GM12878 (cell line): ENCODE results near the gene AANAT. TPM values are rescaled to one million over a fixed set of nuclear protein-coding genes. Genes with fewer than 3 reads are reported as not detected.

Experiments used
- ATAC-seq: fragments of 200-7000 bp; cut with Tn5 transposase; 3 replicates; pipeline ENCODE4 v1.9.1; 2020; ENCODE audit warnings: mild to moderate bottlenecking, moderate library complexity
- BruUV-seq: library from RNA; stranded (reverse); fragments of 400-500 nt; replicated peaks from 2 replicates; lab custom pipeline; 2021; lab: Mats Ljungman, UMichigan
- CTCF ChIA-PET: fragments of 300-600 bp; sonication (Branson Sonifier 250); formaldehyde crosslinking; extraction: SDS; loops from one replicate; lab custom pipeline; 2021; ENCODE audit warnings: inconsistent platforms; lab: Yijun Ruan, JAX
- POLR2A ChIA-PET: fragments of 350-600 bp; formaldehyde crosslinking; extraction: SDS; loops from one replicate; lab custom pipeline; 2021; ENCODE audit warnings: inconsistent platforms; lab: Charles Lee
- RAD21 ChIA-PET: fragments of 300-600 bp; sonication (Branson Sonifier 250); formaldehyde crosslinking; loops from one replicate; lab custom pipeline; 2023; ENCODE audit warnings: antibody characterized with exemption; ENCODE audit not compliant: unreplicated experiment; lab: Charles Lee
- SMC1A ChIA-PET: fragments of 300-600 bp; sonication (Branson Sonifier 250); formaldehyde crosslinking; loops from one replicate; lab custom pipeline; 2023; ENCODE audit not compliant: unreplicated experiment, uncharacterized antibody; lab: Charles Lee
- DNase-seq: peaks from one replicate; pipeline ENCODE4 v3.0.0-alpha.2; 2011; ENCODE audit warnings: low read depth, low spot score
- FAIRE-seq: peaks from 3 replicates; lab custom pipeline; 2011; peaks lifted over from hg19 to GRCh38; lab: Jason Lieb, UNC
- H2AFZ ChIP-seq: 2 replicates; pipeline ENCODE4 v1.6.0; 2011; ENCODE audit warnings: low read depth, low read length, control low read depth; ENCODE audit not compliant: control insufficient read depth
- H3K27ac ChIP-seq: 2 replicates; pipeline ENCODE4 v1.5.1; 2011; ENCODE audit warnings: control low read depth; ENCODE audit not compliant: control insufficient read depth, insufficient read depth
- H3K27me3 ChIP-seq, 2 experiments: replicated peaks in 1 of 2; 2 replicates each; pipeline versions ENCODE4 v1.6.0 to v1.6.1; 2011; ENCODE audit warnings: low read length in 1 of 2; ENCODE audit not compliant: control insufficient read depth in 2 of 2, insufficient read depth in 2 of 2
- H3K36me3 ChIP-seq, 2 experiments: 2 replicates each; pipeline ENCODE4 v1.5.1; 2011; ENCODE audit warnings: low read length in 1 of 2; ENCODE audit not compliant: control insufficient read depth in 2 of 2, insufficient read depth in 2 of 2
- H3K4me1 ChIP-seq: 2 replicates; pipeline ENCODE4 v1.6.1; 2011; ENCODE audit warnings: mild to moderate bottlenecking, low read length, moderate library complexity, mixed read lengths; ENCODE audit not compliant: control insufficient read depth, insufficient read depth
- H3K4me2 ChIP-seq: 2 replicates; pipeline ENCODE4 v1.6.0; 2011; ENCODE audit warnings: control low read depth; ENCODE audit not compliant: control insufficient read depth, insufficient read depth
- H3K4me3 ChIP-seq: fragments of 200-600 bp; sonication (generic); 2 replicates; pipeline ENCODE4 v1.5.1; 2016
- H3K79me2 ChIP-seq: 2 replicates; pipeline ENCODE4 v1.6.0; 2011; ENCODE audit warnings: low read length; ENCODE audit not compliant: control insufficient read depth, insufficient read depth
- H3K9ac ChIP-seq: 2 replicates; pipeline ENCODE4 v1.8.0; 2011; ENCODE audit warnings: low read length, control low read depth, mixed read lengths; ENCODE audit not compliant: control insufficient read depth, insufficient read depth
- H3K9me3 ChIP-seq: replicated peaks from 3 replicates; pipeline ENCODE4 v1.5.1; 2011; ENCODE audit warnings: mild to moderate bottlenecking, low read length; ENCODE audit not compliant: control insufficient read depth, insufficient read depth
- H4K20me1 ChIP-seq: 2 replicates; pipeline ENCODE4 v1.6.0; 2011; ENCODE audit not compliant: control insufficient read depth, insufficient read depth
- EP300 ChIP-seq, 2 experiments: fragments of 150-350 bp in 1 of 2; IDR thresholded peaks; 2 replicates each; pipeline ENCODE4 v1.6.1; 2011 to 2012; ENCODE audit warnings: low read depth in 2 of 2, low read length in 2 of 2, borderline replicate concordance in 1 of 2, improper control_type of control experiment in 1 of 2, inconsistent platforms in 1 of 2; ENCODE audit not compliant: control insufficient read depth in 1 of 2
- ESRRA ChIP-seq: IDR thresholded peaks from 2 replicates; pipeline ENCODE4 v1.6.1; 2012; ENCODE audit warnings: mild to moderate bottlenecking, low read length, improper control_type of control experiment
- HDAC2 ChIP-seq: fragments of 200-600 bp; sonication (generic); IDR thresholded peaks from 2 replicates; pipeline ENCODE4 v1.6.1; 2017
- IKZF1 ChIP-seq: fragments of 450-650 bp; conservative IDR thresholded peaks from 2 replicates; pipeline ENCODE4 v1.6.1; 2017; ENCODE audit warnings: antibody characterized with exemption, mild to moderate bottlenecking
- SMAD5 ChIP-seq: IDR thresholded peaks from 2 replicates; pipeline ENCODE4 v1.6.1; 2016; ENCODE audit warnings: antibody characterized with exemption, low read depth
- YY1 ChIP-seq: IDR thresholded peaks from 2 replicates; pipeline ENCODE4 v1.6.1; 2011; ENCODE audit warnings: low read depth, mild to moderate bottlenecking, low read length
- ZNF622 ChIP-seq: fragments of 450-650 bp; IDR thresholded peaks from 2 replicates; pipeline ENCODE4 v1.6.1; 2017; ENCODE audit warnings: mild to moderate bottlenecking, inconsistent platforms
- ZNF687 ChIP-seq: fragments of 450-650 bp; IDR thresholded peaks from 2 replicates; pipeline ENCODE4 v1.6.1; 2017; ENCODE audit warnings: mild to moderate bottlenecking, moderate library complexity
- WGBS: methylation state at CpG from one replicate; pipeline ENCODE4 v1.1.6; 2016; ENCODE audit warnings: low lambda C conversion rate; ENCODE audit not compliant: insufficient replicate concordance, insufficient coverage; ENCODE audit errors: missing lambda C conversion rate; 5-methylcytosine and 5-hydroxymethylcytosine counted together
- in situ Hi-C: fragments of 300-500 bp; cut with MboI; formaldehyde crosslinking; loops from 9 replicates; pipeline ENCODE4 v1.14.3; 2018; ENCODE audit warnings: mixed read lengths
- intact Hi-C: fragments of 100-400 bp; cut with micrococcal nuclease; formaldehyde crosslinking; loops from one replicate; pipeline ENCODE4 v1.14.2; 2022; ENCODE audit not compliant: unreplicated experiment
- polyA plus RNA-seq, 11 experiments: library from polyadenylated mRNA; depleted of rRNA in 4 of 11; unstranded in 6 of 11; stranded (reverse) in 5 of 11; fragments of >200 nt; fragmentation: Nextera tagmentation in 4 of 11; fragmentation: Illumina TruSeq in 1 of 11; extraction: Ambion mirVana in 4 of 11; extraction: Trizol in 1 of 11; gene quantifications; 1 replicate in 1 of 11; 2 replicates in 10 of 11; pipeline versions ENCODE4 v1.2.1 to v1.2.3, GENCODE V29; 2011 to 2016; ENCODE audit warnings: inconsistent platforms in 2 of 11, missing spikeins in 2 of 11, low read depth in 1 of 11
- total RNA-seq, 4 experiments: library from RNA; depleted of rRNA in 3 of 4; stranded (reverse); fragments of >200 nt in 3 of 4; fragmentation: Illumina TruSeq in 1 of 4; extraction: Trizol in 1 of 4; gene quantifications; 2 replicates each; pipeline versions ENCODE4 v1.2.1 to v1.2.3, GENCODE V29; 2013 to 2021
- TF ChIP-seq, protein P1 (sequence below): IDR thresholded peaks from 2 replicates; pipeline ENCODE4 v1.6.1; 2012; ENCODE audit warnings: improper control_type of control experiment, low read depth, low read length; ENCODE audit not compliant: insufficient replicate concordance
- TF ChIP-seq, protein P2 (sequence below): IDR thresholded peaks from 2 replicates; pipeline ENCODE4 v1.6.1; 2012; ENCODE audit warnings: low read depth, low read length, improper control_type of control experiment

AANAT gene
- total and polyA plus RNA-seq, 10 of the 15 experiments (the other 5 are each of a cell fraction or from before 2014, with no cell fraction given): 0.23 TPM; not detected in 9

- TF ChIP-seq EP300 (IDR thresholded peaks at IDR 0.05; ENCODE audit: borderline replicate concordance in 1 of 2, control insufficient read depth in 1 of 2, low read depth in 2 of 2, low read length in 2 of 2) (no peak), ZNF622 (no peak)
- TF ChIP-seq, protein P1, sequence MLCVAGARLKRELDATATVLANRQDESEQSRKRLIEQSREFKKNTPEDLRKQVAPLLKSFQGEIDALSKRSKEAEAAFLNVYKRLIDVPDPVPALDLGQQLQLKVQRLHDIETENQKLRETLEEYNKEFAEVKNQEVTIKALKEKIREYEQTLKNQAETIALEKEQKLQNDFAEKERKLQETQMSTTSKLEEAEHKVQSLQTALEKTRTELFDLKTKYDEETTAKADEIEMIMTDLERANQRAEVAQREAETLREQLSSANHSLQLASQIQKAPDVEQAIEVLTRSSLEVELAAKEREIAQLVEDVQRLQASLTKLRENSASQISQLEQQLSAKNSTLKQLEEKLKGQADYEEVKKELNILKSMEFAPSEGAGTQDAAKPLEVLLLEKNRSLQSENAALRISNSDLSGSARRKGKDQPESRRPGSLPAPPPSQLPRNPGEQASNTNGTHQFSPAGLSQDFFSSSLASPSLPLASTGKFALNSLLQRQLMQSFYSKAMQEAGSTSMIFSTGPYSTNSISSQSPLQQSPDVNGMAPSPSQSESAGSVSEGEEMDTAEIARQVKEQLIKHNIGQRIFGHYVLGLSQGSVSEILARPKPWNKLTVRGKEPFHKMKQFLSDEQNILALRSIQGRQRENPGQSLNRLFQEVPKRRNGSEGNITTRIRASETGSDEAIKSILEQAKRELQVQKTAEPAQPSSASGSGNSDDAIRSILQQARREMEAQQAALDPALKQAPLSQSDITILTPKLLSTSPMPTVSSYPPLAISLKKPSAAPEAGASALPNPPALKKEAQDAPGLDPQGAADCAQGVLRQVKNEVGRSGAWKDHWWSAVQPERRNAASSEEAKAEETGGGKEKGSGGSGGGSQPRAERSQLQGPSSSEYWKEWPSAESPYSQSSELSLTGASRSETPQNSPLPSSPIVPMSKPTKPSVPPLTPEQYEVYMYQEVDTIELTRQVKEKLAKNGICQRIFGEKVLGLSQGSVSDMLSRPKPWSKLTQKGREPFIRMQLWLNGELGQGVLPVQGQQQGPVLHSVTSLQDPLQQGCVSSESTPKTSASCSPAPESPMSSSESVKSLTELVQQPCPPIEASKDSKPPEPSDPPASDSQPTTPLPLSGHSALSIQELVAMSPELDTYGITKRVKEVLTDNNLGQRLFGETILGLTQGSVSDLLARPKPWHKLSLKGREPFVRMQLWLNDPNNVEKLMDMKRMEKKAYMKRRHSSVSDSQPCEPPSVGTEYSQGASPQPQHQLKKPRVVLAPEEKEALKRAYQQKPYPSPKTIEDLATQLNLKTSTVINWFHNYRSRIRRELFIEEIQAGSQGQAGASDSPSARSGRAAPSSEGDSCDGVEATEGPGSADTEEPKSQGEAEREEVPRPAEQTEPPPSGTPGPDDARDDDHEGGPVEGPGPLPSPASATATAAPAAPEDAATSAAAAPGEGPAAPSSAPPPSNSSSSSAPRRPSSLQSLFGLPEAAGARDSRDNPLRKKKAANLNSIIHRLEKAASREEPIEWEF: no peak
- TF ChIP-seq, all 136 proteins: peak for 7
Measured at GRCh38 chr17:76427501-76428231, 39.7 kb upstream of the AANAT start (continued).

DNA sequence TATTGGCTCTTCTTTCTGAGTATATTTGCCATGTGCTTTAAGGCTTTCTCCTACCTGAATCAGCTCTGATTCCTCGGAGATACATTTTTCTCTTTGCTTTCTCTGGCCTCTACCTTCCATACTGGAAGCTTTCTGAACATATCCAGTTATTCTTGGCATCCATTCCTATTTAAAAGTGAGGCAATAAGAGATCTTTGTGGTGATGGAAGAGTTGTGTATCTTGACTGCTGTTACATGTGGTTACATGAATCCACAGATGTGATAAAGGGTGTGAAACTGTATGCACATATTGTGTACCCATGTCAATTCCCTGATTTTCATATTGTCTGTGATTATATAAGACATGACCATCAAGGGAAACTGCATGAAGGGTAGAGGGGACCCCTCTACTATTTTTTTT, 38.9 kb upstream of the AANAT start:
- CTCF ChIA-PET: interaction anchor here (1.1 to 3.4 kb wide), 8 partner anchors 15 to 79 kb away, joined by 4 to 20 read pairs (median 6); no protein-coding TSS in a partner anchor
- Histone ChIP-seq H3K79me2 (peaks cover 34% of the 10 kb centered on the region), H4K20me1 (no peaks in the 10 kb centered on the region; the same call in 1 of the 2 replicates), H3K27me3 (no peaks in the 10 kb centered on the region), H3K4me1 (peaks cover 24% of the 10 kb centered on the region), H3K9ac (no peak overlapping the region), H3K4me3 (no peak overlapping the region), H3K27ac (0 out of 2 replicates have a peak overlapping the region, but pooled peaks have one; percentile 4), H3K36me3 (0 out of 4 replicates have a peak, but pooled peaks cover 0 to 3% of the 10 kb centered on the region in 2 experiments), H3K9me3 (no peaks in the 10 kb centered on the region), H2AFZ (no peak overlapping the region), H3K4me2 (peak overlapping the region; percentile 38)
- SMC1A ChIA-PET: interaction anchor here (1.1 to 2.9 kb wide), 8 partner anchors 17 to 79 kb away, joined by 4 to 9 read pairs (median 6); partner anchors contain the start of gene UBE2O
- POLR2A ChIA-PET: interaction anchor here (0.6 to 1.5 kb wide), 7 partner anchors 15 to 328 kb away, joined by 3 to 8 read pairs (median 3); no protein-coding TSS in a partner anchor
- BruUV-seq: no TSS peak
- FAIRE-seq: no peak
- ATAC-seq: no peak
- WGBS: 95% methylated on average over 1 of the region's 1 CpG
- intact Hi-C loops: no loop called here
- in situ Hi-C loops: no loop called here
- RAD21 ChIA-PET: interaction anchor here (1.1 kb wide), 1 partner anchor 65 kb away, joined by 3 read pairs; no protein-coding TSS in a partner anchor
- no peak for DNase-seq
- no peak for TF ChIP-seq IKZF1
- TF ChIP-seq HDAC2: no peak
- no peak for TF ChIP-seq ZNF687
- no peak for TF ChIP-seq YY1
- TF ChIP-seq SMAD5: no peak
- TF ChIP-seq ESRRA: no peak
- TF ChIP-seq, protein P2, sequence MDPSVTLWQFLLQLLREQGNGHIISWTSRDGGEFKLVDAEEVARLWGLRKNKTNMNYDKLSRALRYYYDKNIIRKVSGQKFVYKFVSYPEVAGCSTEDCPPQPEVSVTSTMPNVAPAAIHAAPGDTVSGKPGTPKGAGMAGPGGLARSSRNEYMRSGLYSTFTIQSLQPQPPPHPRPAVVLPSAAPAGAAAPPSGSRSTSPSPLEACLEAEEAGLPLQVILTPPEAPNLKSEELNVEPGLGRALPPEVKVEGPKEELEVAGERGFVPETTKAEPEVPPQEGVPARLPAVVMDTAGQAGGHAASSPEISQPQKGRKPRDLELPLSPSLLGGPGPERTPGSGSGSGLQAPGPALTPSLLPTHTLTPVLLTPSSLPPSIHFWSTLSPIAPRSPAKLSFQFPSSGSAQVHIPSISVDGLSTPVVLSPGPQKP: no peak
